Neuronal stem cell (in vitro differentiated cells): Measurements from ENCODE around the gene MTAP.

Source experiments
- DNase-seq: peaks from one replicate; pipeline ENCODE4 v3.0.0-alpha.2; 2013; ENCODE audit warnings: low spot score
- H2AFZ ChIP-seq: one replicate; pipeline ENCODE4 v1.6.1; 2013; ENCODE audit warnings: mild to moderate bottlenecking, low read length, inconsistent platforms
- H2AK5ac ChIP-seq: 2 replicates; pipeline ENCODE4 v1.6.1; 2013; ENCODE audit warnings: low read depth, mild to moderate bottlenecking, inconsistent platforms, low read length, moderate library complexity, mixed read lengths
- H2BK120ac ChIP-seq: 2 replicates; pipeline ENCODE4 v1.6.1; 2013; ENCODE audit warnings: low read depth, mild to moderate bottlenecking, inconsistent platforms, low read length, moderate library complexity, mixed read lengths
- H2BK12ac ChIP-seq: one replicate; pipeline ENCODE4 v1.6.1; 2013; ENCODE audit warnings: low read length, inconsistent platforms
- H2BK15ac ChIP-seq: 2 replicates; pipeline ENCODE4 v1.6.1; 2013; ENCODE audit warnings: mild to moderate bottlenecking, low read length, inconsistent platforms, mixed read lengths
- H2BK5ac ChIP-seq: one replicate; pipeline ENCODE4 v1.6.1; 2013; ENCODE audit warnings: inconsistent platforms, mild to moderate bottlenecking, low read length, moderate library complexity
- H3K14ac ChIP-seq: one replicate; pipeline ENCODE4 v1.6.1; 2013; ENCODE audit warnings: low read length, inconsistent platforms
- H3K18ac ChIP-seq: 2 replicates; pipeline ENCODE4 v1.6.1; 2013; ENCODE audit warnings: low read length, inconsistent platforms
- H3K23ac ChIP-seq: 2 replicates; pipeline ENCODE4 v1.6.1; 2013; ENCODE audit warnings: low read depth, mild to moderate bottlenecking, mixed read lengths, low read length, inconsistent platforms; ENCODE audit not compliant: poor library complexity
- H3K27ac ChIP-seq: replicated peaks from 3 replicates; pipeline ENCODE4 v1.5.1; 2013; ENCODE audit warnings: low read length, inconsistent platforms
- H3K27me3 ChIP-seq, 3 experiments: 2 replicates each; pipeline ENCODE4 v1.6.1; 2013; ENCODE audit warnings: low read length in 3 of 3, mild to moderate bottlenecking in 2 of 3, inconsistent platforms in 1 of 3, low read depth in 1 of 3, mixed read lengths in 1 of 3, moderate library complexity in 1 of 3; ENCODE audit not compliant: control insufficient read depth in 3 of 3, insufficient read depth in 3 of 3
- H3K36me3 ChIP-seq, 2 donors: replicated peaks in 1 of 2; 2 replicates each; pipeline ENCODE4 v1.6.1; 2013; ENCODE audit warnings: low read length in 2 of 2; ENCODE audit not compliant: control insufficient read depth in 2 of 2, insufficient read depth in 2 of 2
- H3K4ac ChIP-seq: 2 replicates; pipeline ENCODE4 v1.6.1; 2013; ENCODE audit warnings: inconsistent platforms, mild to moderate bottlenecking, low read length, moderate library complexity
- H3K4me1 ChIP-seq, 2 donors: 1 replicate in 1 of 2; 2 replicates in 1 of 2; pipeline ENCODE4 v1.6.1; 2013; ENCODE audit warnings: low read length in 2 of 2, low read depth in 1 of 2; ENCODE audit not compliant: control insufficient read depth in 2 of 2, insufficient read depth in 1 of 2
- H3K4me2 ChIP-seq: one replicate; pipeline ENCODE4 v1.6.1; 2013; ENCODE audit warnings: mild to moderate bottlenecking, low read length, inconsistent platforms; ENCODE audit not compliant: insufficient read depth, poor library complexity, severe bottlenecking
- H3K4me3 ChIP-seq, 2 donors: 2 replicates each; pipeline ENCODE4 v1.5.1; 2013; ENCODE audit warnings: low read length in 2 of 2, mild to moderate bottlenecking in 2 of 2, inconsistent platforms in 1 of 2, moderate library complexity in 1 of 2
- H3K79me1 ChIP-seq: one replicate; pipeline ENCODE4 v1.6.1; 2013; ENCODE audit warnings: low read depth, mild to moderate bottlenecking, inconsistent platforms, low read length, moderate library complexity
- H3K9ac ChIP-seq: one replicate; pipeline ENCODE4 v1.6.1; 2013; ENCODE audit warnings: mild to moderate bottlenecking, low read depth, low read length, inconsistent platforms; ENCODE audit not compliant: poor library complexity
- H3K9me3 ChIP-seq, 2 donors: replicated peaks in 1 of 2; 2 replicates each; pipeline versions ENCODE3 to v1.6.1; 2013; ENCODE audit warnings: low read length in 2 of 2, mild to moderate bottlenecking in 2 of 2, inconsistent platforms in 1 of 2, low read depth in 1 of 2, mixed read lengths in 1 of 2, moderate library complexity in 1 of 2; ENCODE audit not compliant: control insufficient read depth in 2 of 2, insufficient read depth in 1 of 2
- H4K8ac ChIP-seq: one replicate; pipeline ENCODE4 v1.6.1; 2013; ENCODE audit warnings: low read depth, mild to moderate bottlenecking, inconsistent platforms, low read length, moderate library complexity
- H4K91ac ChIP-seq: one replicate; pipeline ENCODE4 v1.6.1; 2013; ENCODE audit warnings: low read length, low read depth, mild to moderate bottlenecking, inconsistent platforms; ENCODE audit not compliant: poor library complexity
- WGBS, 2 donors: extraction: QIAGEN DNeasy Blood & Tissue Kit; methylation state at CpG; one replicate each; pipeline ENCODE4 v1.1.7; 2013; ENCODE audit warnings: missing lambda C conversion rate in 2 of 2, mixed read lengths in 1 of 2; ENCODE audit not compliant: insufficient read length in 2 of 2, insufficient replicate concordance in 1 of 2; ENCODE audit errors: extremely low coverage in 2 of 2; 5-methylcytosine and 5-hydroxymethylcytosine counted together

The MTAP gene

DNA sequence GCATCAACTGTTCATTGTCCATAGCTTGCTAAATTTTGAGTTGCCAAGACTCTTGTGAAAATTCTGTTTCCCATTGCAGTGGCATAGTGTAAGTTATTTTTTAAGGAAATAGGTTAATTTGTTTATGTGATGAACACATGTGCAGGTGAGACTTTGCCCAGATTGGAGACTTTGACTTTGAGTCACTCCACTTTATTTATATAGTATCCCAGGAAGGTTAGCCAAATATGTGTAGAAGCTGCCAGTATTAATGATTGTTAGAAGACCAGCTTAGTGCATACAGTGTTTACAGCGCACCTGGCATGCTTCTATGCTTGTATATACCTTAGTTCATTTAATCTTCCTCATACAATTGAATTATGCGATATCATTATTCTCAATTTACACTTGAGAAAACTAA is 51.0 kb downstream of the MTAP start:
- Histone ChIP-seq H3K79me1 (no peaks in the 10 kb centered on the region), H2AFZ (no peak overlapping the region), H3K9me3 (peaks cover 4 to 9% of the 10 kb centered on the region in 2 donors), H2BK15ac (no peak overlapping the region), H3K27ac (no peak overlapping the region), H3K9ac (no peak overlapping the region), H4K8ac (no peak overlapping the region), H3K4me3 (no peak overlapping the region), H2BK120ac (no peak overlapping the region), H3K4me1 (no peaks in the 10 kb centered on the region), H3K14ac (no peak overlapping the region), H3K36me3 (peaks cover 18 to 99% of the 10 kb centered on the region in 2 donors), H3K18ac (no peak overlapping the region), H2BK12ac (no peak overlapping the region), H3K4me2 (no peak overlapping the region), H3K27me3 (no peaks in the 10 kb centered on the region), H2BK5ac (no peak overlapping the region), H3K23ac (no peak overlapping the region), H2AK5ac (no peak overlapping the region), H3K4ac (no peak overlapping the region), H4K91ac (no peak overlapping the region)
- DNase-seq: no peak
- WGBS, 2 donors: no CpG with 5 or more reads among the region's 2 CpGs

DNA sequence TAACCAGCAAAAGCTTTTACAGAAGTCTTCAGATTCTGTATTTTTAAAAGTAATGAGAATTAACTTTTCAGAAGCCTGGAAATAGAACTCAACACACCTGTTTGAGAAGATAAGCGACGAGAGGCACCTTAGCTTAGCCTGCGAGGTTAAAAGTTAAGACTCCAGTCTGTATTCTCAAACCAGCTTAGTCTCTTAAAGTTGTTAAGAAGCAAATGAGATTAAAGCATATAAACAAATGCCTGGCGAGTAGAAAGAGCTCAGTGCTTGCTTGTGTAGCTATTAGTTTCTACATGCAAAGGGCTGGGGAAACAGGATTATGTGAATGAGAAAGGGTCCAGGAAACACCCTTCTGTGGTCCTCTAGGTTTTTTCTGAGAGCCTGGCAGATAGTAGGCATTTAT is 51.7 kb downstream of the MTAP start:
- H3K18ac ChIP-seq: no peak overlapping the region
- H3K27ac ChIP-seq: no peak overlapping the region
- no peak overlapping the region for H3K4me2 ChIP-seq
- no peak overlapping the region for H4K8ac ChIP-seq
- no peak overlapping the region for H3K4ac ChIP-seq
- no peak overlapping the region for H4K91ac ChIP-seq
- no peak for DNase-seq
- no peak overlapping the region for H2AFZ ChIP-seq
- H3K23ac ChIP-seq: no peak overlapping the region
- H3K9me3 ChIP-seq: peaks cover 0 to 3% of the 10 kb centered on the region in 2 donors
- no peak overlapping the region for H2AK5ac ChIP-seq
- H3K9ac ChIP-seq: no peak overlapping the region
- H3K27me3 ChIP-seq: no peaks in the 10 kb centered on the region
- WGBS, 2 donors: no CpG with 5 or more reads among the region's 4 CpGs
- H3K4me3 ChIP-seq: no peak overlapping the region
- H3K4me1 ChIP-seq: no peaks in the 10 kb centered on the region
- H3K14ac ChIP-seq: no peak overlapping the region
- no peak overlapping the region for H2BK12ac ChIP-seq
- no peak overlapping the region for H2BK5ac ChIP-seq
- H3K36me3 ChIP-seq: peaks cover 16 to 99% of the 10 kb centered on the region in 2 donors
- no peak overlapping the region for H2BK15ac ChIP-seq
- no peak overlapping the region for H2BK120ac ChIP-seq
- no peaks in the 10 kb centered on the region for H3K79me1 ChIP-seq

DNA sequence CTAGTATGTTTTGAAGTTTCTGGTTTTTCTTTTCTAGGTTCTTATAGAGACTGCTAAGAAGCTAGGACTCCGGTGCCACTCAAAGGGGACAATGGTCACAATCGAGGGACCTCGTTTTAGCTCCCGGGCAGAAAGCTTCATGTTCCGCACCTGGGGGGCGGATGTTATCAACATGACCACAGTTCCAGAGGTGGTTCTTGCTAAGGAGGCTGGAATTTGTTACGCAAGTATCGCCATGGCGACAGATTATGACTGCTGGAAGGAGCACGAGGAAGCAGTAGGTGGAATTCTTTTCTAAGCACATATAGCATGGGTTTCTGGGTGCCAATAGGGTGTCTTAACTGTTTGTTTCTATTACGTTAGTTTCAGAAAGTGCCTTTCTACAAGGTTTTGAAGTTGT is 52.2 kb downstream of the MTAP start:
- Histone ChIP-seq H3K4me1 (no peaks in the 10 kb centered on the region), H4K8ac (no peak overlapping the region), H2BK12ac (no peak overlapping the region), H3K4me2 (no peak overlapping the region), H2BK15ac (no peak overlapping the region), H3K27me3 (no peaks in the 10 kb centered on the region), H2AK5ac (no peak overlapping the region), H2BK120ac (no peak overlapping the region), H3K23ac (no peak overlapping the region), H3K18ac (no peak overlapping the region), H3K79me1 (no peaks in the 10 kb centered on the region), H3K27ac (no peak overlapping the region), H3K4ac (no peak overlapping the region), H2AFZ (no peak overlapping the region), H3K36me3 (peaks cover 13 to 99% of the 10 kb centered on the region in 2 donors), H2BK5ac (no peak overlapping the region), H3K4me3 (no peak overlapping the region), H3K9ac (no peak overlapping the region), H3K14ac (no peak overlapping the region), H4K91ac (no peak overlapping the region), H3K9me3 (peaks cover 0 to 3% of the 10 kb centered on the region in 2 donors)
- WGBS, 2 donors: no CpG with 5 or more reads among the region's 11 CpGs
- no peak for DNase-seq

DNA sequence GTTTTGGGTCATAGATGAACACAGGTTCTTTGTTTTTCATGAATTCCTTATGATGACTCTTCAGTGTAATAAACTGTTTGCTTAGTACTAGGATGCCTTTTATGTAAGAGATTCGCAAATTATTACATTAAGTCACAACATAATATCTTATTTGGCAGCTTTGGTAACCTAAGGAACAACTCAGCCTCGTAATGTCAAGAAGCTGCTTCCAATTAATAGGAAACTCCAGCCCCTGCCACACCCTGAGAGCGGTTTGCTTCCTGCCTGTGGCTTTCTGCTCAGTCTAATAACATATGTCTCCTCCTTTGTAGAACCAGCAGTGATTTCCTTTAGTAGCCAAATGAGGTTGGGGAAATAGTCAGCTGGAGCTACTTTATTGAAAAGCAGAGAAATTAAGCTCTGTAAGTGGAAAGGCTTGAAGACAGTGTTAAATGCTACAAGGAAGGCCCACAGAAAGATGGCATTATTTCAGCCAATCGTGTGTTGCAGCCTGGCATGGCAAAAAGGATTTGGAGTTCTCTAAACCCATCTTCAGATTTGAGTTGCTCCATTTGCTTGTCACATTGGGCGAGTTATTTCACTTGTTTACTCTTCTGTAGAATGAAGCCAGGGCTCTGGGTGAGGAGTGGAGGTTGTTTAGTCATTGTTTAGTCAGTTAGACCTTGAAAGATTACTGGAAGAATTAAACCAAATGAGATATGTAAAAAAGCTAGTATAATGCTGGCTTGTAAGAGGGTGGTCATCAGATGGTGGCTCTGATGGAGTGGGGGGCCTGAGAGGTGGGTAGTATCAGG is 54.1 kb downstream of the MTAP start:
- Histone ChIP-seq H2BK12ac (no peak overlapping the region), H3K36me3 (peaks cover 11 to 99% of the 10 kb centered on the region in 2 donors), H2AFZ (no peak overlapping the region), H3K4me1 (no peaks in the 10 kb centered on the region), H3K4me3 (no peak overlapping the region), H3K27me3 (no peaks in the 10 kb centered on the region), H2BK120ac (no peak overlapping the region), H3K27ac (no peak overlapping the region), H4K8ac (no peak overlapping the region), H3K9me3 (peaks cover 0 to 3% of the 10 kb centered on the region in 2 donors), H3K4me2 (no peak overlapping the region), H3K4ac (no peak overlapping the region), H4K91ac (no peak overlapping the region), H3K23ac (no peak overlapping the region), H2BK5ac (no peak overlapping the region), H3K14ac (no peak overlapping the region), H2AK5ac (no peak overlapping the region), H2BK15ac (no peak overlapping the region), H3K79me1 (no peaks in the 10 kb centered on the region), H3K9ac (no peak overlapping the region), H3K18ac (no peak overlapping the region)
- DNase-seq: no peak
- WGBS, 2 donors: no CpG with 5 or more reads among the region's 5 CpGs
